ENCODE measurements around the gene CDHR3. TPM values are rescaled to one million over a fixed set of nuclear protein-coding genes. Genes with fewer than 3 reads are reported as not detected.

Gene CDHR3
- total and polyA plus RNA-seq, 2 of the 8 experiments (the other 6 are each of a cell fraction or from before 2014, with no cell fraction given): 6.4 to 6.8 TPM

- H3K4me3 ChIP-seq (ENCODE audit: extremely low read depth in 1 of 4, insufficient read depth in 2 of 4, low read depth in 3 of 4, low read length in 4 of 4): no peak overlapping the region
- H4K91ac ChIP-seq (replicated peaks; ENCODE audit: insufficient read length, low read length): no peak overlapping the region
- H3K4ac ChIP-seq (replicated peaks; ENCODE audit: insufficient read length, low read depth, low read length): no peak overlapping the region
- H3K36me3 ChIP-seq (ENCODE audit: control insufficient read depth in 2 of 4, insufficient read depth in 4 of 4, low read length in 3 of 4): no peaks in the 10 kb centered on the region
- no peak overlapping the region for H2BK120ac ChIP-seq (replicated peaks; ENCODE audit: low read depth, low read length)
- H2BK20ac ChIP-seq (ENCODE audit: low read length): no peak overlapping the region
- H2BK12ac ChIP-seq (ENCODE audit: low read depth, low read length): no peak overlapping the region
- peaks cover 0 to 2% (median under 1%) of the 10 kb centered on the region in 4 experiments; a peak in 1 of 7 replicates for H3K4me1 ChIP-seq (replicated peaks in 1 of 4; ENCODE audit: control insufficient read depth in 3 of 4, insufficient read depth in 4 of 4, low read length in 3 of 4)
- no peak overlapping the region for H3K9ac ChIP-seq (replicated peaks in 1 of 4; ENCODE audit: extremely low read depth in 1 of 4, low read depth in 3 of 4, low read length in 3 of 4)
- H2BK15ac ChIP-seq (ENCODE audit: low read length): no peak overlapping the region
- DNase-seq (ENCODE audit: low read depth in 1 of 2, low spot score in 2 of 2) (no peak), FAIRE-seq (no peak)
- H3K27ac ChIP-seq (ENCODE audit: low read depth, low read length): no peak overlapping the region
- 92% methylated on average over 2 of the region's 2 CpGs; no CpG with 5 or more reads in 1 of the 2 experiments for WGBS, 2 experiments (ENCODE audit: extremely low coverage in 1 of 2, insufficient coverage in 1 of 2, insufficient read length in 1 of 2, insufficient replicate concordance in 2 of 2, low coverage in 1 of 2, low lambda C conversion rate in 2 of 2, missing lambda C conversion rate in 1 of 2)
- H3K23me2 ChIP-seq (ENCODE audit: low read depth, low read length): no peaks in the 10 kb centered on the region
- no peak overlapping the region for H4K8ac ChIP-seq (ENCODE audit: extremely low read depth, insufficient read depth, low read length)
- H2AK5ac ChIP-seq (ENCODE audit: low read depth, low read length): no peak overlapping the region
- POLR2A ChIA-PET (ENCODE audit: partially characterized antibody): interaction anchor here (1.1 kb wide), 1 partner anchor 10 kb away, joined by 4 read pairs; no protein-coding TSS in a partner anchor
- H4K20me1 ChIP-seq (replicated peaks in 1 of 2; ENCODE audit: control insufficient read depth in 1 of 2, insufficient read depth in 2 of 2, low read length in 2 of 2): no peaks in the 10 kb centered on the region
- no peak overlapping the region for H3K4me2 ChIP-seq (ENCODE audit: insufficient read depth in 1 of 2, low read depth in 2 of 2, low read length in 2 of 2)
- H3K56ac ChIP-seq (replicated peaks; ENCODE audit: insufficient read length, low read depth, low read length): no peak overlapping the region
- H2AFZ ChIP-seq (ENCODE audit: low read length): no peak overlapping the region
- H2BK5ac ChIP-seq (ENCODE audit: low read depth, low read length): no peak overlapping the region
- H3K79me1 ChIP-seq (ENCODE audit: low read depth, low read length): no peaks in the 10 kb centered on the region
- CTCF ChIA-PET (ENCODE audit: partially characterized antibody): interaction anchor here (1.3 to 2.6 kb wide), 2 partner anchors 19 to 77 kb away, joined by 7 to 13 read pairs; no protein-coding TSS in a partner anchor
- no peak overlapping the region for H4K5ac ChIP-seq (ENCODE audit: insufficient read length, low read depth, low read length)
- H3K14ac ChIP-seq (ENCODE audit: insufficient read length): no peak overlapping the region
- no peaks in the 10 kb centered on the region for H3K9me3 ChIP-seq (ENCODE audit: insufficient read depth in 2 of 2, low read depth in 1 of 2, low read length in 1 of 2)
- H3K23ac ChIP-seq (ENCODE audit: insufficient read length): no peak overlapping the region
- no peaks in the 10 kb centered on the region for H3K79me2 ChIP-seq (ENCODE audit: control insufficient read depth in 1 of 2, insufficient read depth in 2 of 2, low read length in 2 of 2)
- no peak overlapping the region for H3K18ac ChIP-seq (ENCODE audit: extremely low read depth, low read length)
- no peaks in the 10 kb centered on the region for H3K27me3 ChIP-seq (replicated peaks in 1 of 4; ENCODE audit: control insufficient read depth in 3 of 4, extremely low read depth in 1 of 4, insufficient read depth in 3 of 4, low read length in 3 of 4)
- no peak for TF ChIP-seq MAFK (IDR thresholded peaks at IDR 0.05; ENCODE audit: low read depth, low read length)
These were observed 113.5 kb downstream of the CDHR3 start for GRCh38 chr7:106076537-106076936.
